GM18517 (cell line): ENCODE data around the gene CAMK1D.
"Not testable (repeated sequence)": the region's sequence is repeated elsewhere in the genome, so short reads cannot be mapped to it uniquely, and the experiment has no call there.

Experiments
- ATAC-seq: cut with Tn5 transposase; IDR thresholded peaks from one replicate; pipeline ENCODE4 v1.9.1; 2021; ENCODE audit warnings: mild to moderate bottlenecking, moderate library complexity; ENCODE audit not compliant: unreplicated experiment

CAMK1D gene

GRCh38 chr10:12806228-12807095, 457.1 kb downstream of the CAMK1D start:
- no peak for ATAC-seq

GRCh38 chr10:12807096-12807755, 457.9 kb downstream of the CAMK1D start:
- no peak for ATAC-seq

GRCh38 chr10:12808014-12808613, 458.8 kb downstream of the CAMK1D start:
- ATAC-seq: no peak

- not testable (repeated sequence) for ATAC-seq
Observed at GRCh38 chr10:12810046-12810445, 460.7 kb downstream of the CAMK1D start.

GRCh38 chr10:12811826-12812225, 462.5 kb downstream of the CAMK1D start:
- no peak for ATAC-seq

GRCh38 chr10:12812571-12812970, 463.2 kb downstream of the CAMK1D start:
- ATAC-seq: no peak

- ATAC-seq: no peak
Observed at GRCh38 chr10:12814166-12814565, 464.8 kb downstream of the CAMK1D start.

GRCh38 chr10:12819071-12819470, 469.7 kb downstream of the CAMK1D start:
- ATAC-seq: no peak

GRCh38 chr10:12819656-12820055, 470.3 kb downstream of the CAMK1D start:
- no peak for ATAC-seq

- ATAC-seq: no peak
Observed at GRCh38 chr10:12822126-12822892, 473.0 kb downstream of the CAMK1D start.

GRCh38 chr10:12822893-12823170, 473.5 kb downstream of the CAMK1D start:
- ATAC-seq: no peak

GRCh38 chr10:12823328-12823727, 474.0 kb downstream of the CAMK1D start:
- ATAC-seq: no peak

- no peak for ATAC-seq
Observed at GRCh38 chr10:12825260-12825849, 476.0 kb downstream of the CAMK1D start.

- no peak for ATAC-seq
Observed at GRCh38 chr10:12826800-12827372, 477.5 kb downstream of the CAMK1D start.

- no peak for ATAC-seq
Observed at GRCh38 chr10:12828736-12829135, 479.4 kb downstream of the CAMK1D start.

- no peak for ATAC-seq
Observed at GRCh38 chr10:12829831-12830390, 480.6 kb downstream of the CAMK1D start.

- ATAC-seq: no peak
Observed at GRCh38 chr10:12832096-12832495, 482.7 kb downstream of the CAMK1D start.

GRCh38 chr10:12833451-12833850, 484.1 kb downstream of the CAMK1D start:
- ATAC-seq: no peak

- ATAC-seq: no peak
Observed at GRCh38 chr10:12834116-12834665, 484.8 kb downstream of the CAMK1D start.

GRCh38 chr10:12834721-12835120, 485.4 kb downstream of the CAMK1D start:
- ATAC-seq: no peak
